ENCODE results near the gene CHST9. TPM values are rescaled to one million over a fixed set of nuclear protein-coding genes. Genes with fewer than 3 reads are reported as not detected.
"Not testable (repeated sequence)": the region's sequence is repeated elsewhere in the genome, so short reads cannot be mapped to it uniquely, and the experiment has no call there.

Gene CHST9
- polyA plus RNA-seq, 2 of the 4 experiments (the other 2 are of a cell fraction) = 0.06 TPM; not detected in 1

DNA sequence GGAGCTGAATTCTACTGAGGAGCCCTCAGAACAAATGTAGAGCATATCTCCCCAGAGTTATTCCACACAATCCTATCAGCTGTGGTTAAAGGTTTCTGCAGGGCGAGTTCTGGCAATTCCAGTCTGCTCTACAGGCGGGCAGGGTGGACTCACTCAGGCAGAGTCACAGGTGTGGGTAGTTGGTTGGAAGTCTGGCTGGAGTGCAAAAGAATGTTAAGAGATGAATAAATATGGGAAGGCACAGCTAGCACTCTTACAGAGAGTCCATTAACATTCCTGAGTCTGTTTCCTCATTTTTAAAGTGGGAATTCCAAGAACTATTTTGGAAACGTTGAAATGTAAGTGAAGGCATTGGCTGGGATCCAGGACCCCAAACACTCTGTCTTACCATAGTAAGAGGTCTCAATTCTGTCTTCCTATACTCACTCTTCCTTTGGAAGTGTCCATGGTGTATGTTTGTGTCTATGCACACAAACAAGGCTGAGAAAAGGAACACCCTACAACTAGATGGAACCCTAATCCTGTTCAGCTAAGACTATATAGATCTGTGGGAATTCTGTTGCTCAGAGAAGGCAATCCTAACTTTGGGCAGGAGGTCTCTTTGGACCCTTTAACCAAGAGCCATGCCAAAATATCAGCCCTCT lies 256.3 kb downstream of the CHST9 start:
- DNase-seq (ENCODE audit: low read depth in 1 of 2, low spot score in 1 of 2) (no peak), ATAC-seq (no peak), FAIRE-seq (no peak)
- TF ChIP-seq HOXA7 (CRISPR knock-in tag; IDR thresholded peaks at IDR 0.05) (no peak), CHD2 (IDR thresholded peaks at IDR 0.05; ENCODE audit: low read length, partially characterized antibody) (no peak), PBX3 (IDR thresholded peaks at IDR 0.05) (no peak), EP300 (IDR thresholded peaks at IDR 0.05) (no peak), MAZ (IDR thresholded peaks at IDR 0.05; ENCODE audit: borderline replicate concordance, low read depth, low read length) (no peak), ZC3H11A (IDR thresholded peaks at IDR 0.05) (no peak), KDM5A (IDR thresholded peaks at IDR 0.05) (no peak), POLR2A (IDR thresholded peaks at IDR 0.05; ENCODE audit: low read length) (no peak), NPAS2 (CRISPR knock-in tag; IDR thresholded peaks at IDR 0.05; ENCODE audit: borderline replicate concordance) (no peak), CEBPB (IDR thresholded peaks at IDR 0.05) (no peak), TP53 (CRISPR knock-in tag; IDR thresholded peaks at IDR 0.05) (no peak), NFE2L2 (conservative IDR thresholded peaks at IDR 0.05; ENCODE audit: low read length) (no peak)
- TF ChIP-seq, protein P1, sequence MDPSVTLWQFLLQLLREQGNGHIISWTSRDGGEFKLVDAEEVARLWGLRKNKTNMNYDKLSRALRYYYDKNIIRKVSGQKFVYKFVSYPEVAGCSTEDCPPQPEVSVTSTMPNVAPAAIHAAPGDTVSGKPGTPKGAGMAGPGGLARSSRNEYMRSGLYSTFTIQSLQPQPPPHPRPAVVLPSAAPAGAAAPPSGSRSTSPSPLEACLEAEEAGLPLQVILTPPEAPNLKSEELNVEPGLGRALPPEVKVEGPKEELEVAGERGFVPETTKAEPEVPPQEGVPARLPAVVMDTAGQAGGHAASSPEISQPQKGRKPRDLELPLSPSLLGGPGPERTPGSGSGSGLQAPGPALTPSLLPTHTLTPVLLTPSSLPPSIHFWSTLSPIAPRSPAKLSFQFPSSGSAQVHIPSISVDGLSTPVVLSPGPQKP (IDR thresholded peaks at IDR 0.05; ENCODE audit: low read depth, low read length) = no peak
- 24% methylated on average over 3 of the region's 3 CpGs for WGBS (ENCODE audit: missing lambda C conversion rate)
- Histone ChIP-seq H3K4me1 (no peaks in the 10 kb centered on the region), H3K4me2 (no peak overlapping the region), H3K27ac (no peak overlapping the region), H3K9me3 (no peaks in the 10 kb centered on the region), H3K4me3 (no peak overlapping the region)
- ChIA-PET CTCF (no interaction called here), POLR2A (no interaction called here)

GRCh38 chr18:26927822-26928221 lies 257.3 kb downstream of the CHST9 start:
- FAIRE-seq; H3K27ac ChIP-seq; H3K4me3 ChIP-seq; DNase-seq (ENCODE audit: low read depth in 1 of 2, low spot score in 1 of 2); POLR2A ChIA-PET; ATAC-seq; CTCF ChIA-PET; H3K4me2 ChIP-seq; H3K4me1 ChIP-seq; H3K9me3 ChIP-seq: not testable (repeated sequence)
- 45% methylated on average over 7 of the region's 8 CpGs for WGBS (ENCODE audit: missing lambda C conversion rate)

DNA sequence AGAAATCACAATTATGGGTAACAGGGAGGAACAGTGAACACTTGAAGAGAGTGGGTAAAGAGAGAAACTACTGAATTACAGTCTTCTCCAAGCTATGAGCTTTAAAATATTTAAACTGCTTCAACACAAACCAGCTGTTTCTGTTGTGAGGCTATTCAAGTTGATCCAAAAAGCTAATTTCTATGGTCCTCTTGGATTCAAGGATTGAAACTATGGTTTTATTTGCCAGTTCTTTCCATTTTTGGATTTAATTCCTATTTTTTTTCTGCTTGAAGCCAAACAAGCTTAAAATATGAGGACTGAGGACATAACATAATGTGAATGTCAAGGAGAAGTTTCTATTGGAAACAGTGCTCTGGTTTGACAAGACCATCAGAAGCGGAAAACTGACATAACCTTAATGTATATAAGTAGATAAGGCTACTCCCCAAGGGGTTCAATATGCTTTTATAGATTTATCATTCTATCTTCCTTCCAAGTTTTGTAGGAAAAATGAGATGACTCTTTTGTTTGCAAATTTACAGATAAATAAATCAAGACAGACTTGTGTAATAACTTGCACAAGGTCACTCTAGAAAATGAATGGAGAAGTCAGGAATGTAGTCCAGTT lies 258.9 kb downstream of the CHST9 start:
- ATAC-seq (no peak), FAIRE-seq (no peak), DNase-seq (ENCODE audit: low read depth in 1 of 2, low spot score in 1 of 2) (no peak)
- WGBS (ENCODE audit: missing lambda C conversion rate) = 23% methylated on average over 1 of the region's 1 CpG
- H3K4me2 ChIP-seq = no peak overlapping the region
- no peaks in the 10 kb centered on the region for H3K9me3 ChIP-seq
- no peaks in the 10 kb centered on the region for H3K4me1 ChIP-seq
- TF ChIP-seq CBX2 (IDR thresholded peaks at IDR 0.05; ENCODE audit: borderline replicate concordance, low read depth) = no peak
- no peak for TF ChIP-seq FOXS1 (CRISPR knock-in tag; IDR thresholded peaks at IDR 0.05)
- TF ChIP-seq HOXB13 (CRISPR knock-in tag; IDR thresholded peaks at IDR 0.05; ENCODE audit: low read depth) = no peak
- TF ChIP-seq BCL3 (IDR thresholded peaks at IDR 0.05) = no peak
- no peak for TF ChIP-seq KDM5A (IDR thresholded peaks at IDR 0.05)
- no peak for TF ChIP-seq POLR2AphosphoS2 (conservative IDR thresholded peaks at IDR 0.05; ENCODE audit: low read length)
- no peak for TF ChIP-seq NR3C1 (IDR thresholded peaks at IDR 0.05)
- TF ChIP-seq CHD4 (IDR thresholded peaks at IDR 0.05; ENCODE audit: borderline replicate concordance) = no peak
- no peak for TF ChIP-seq ZC3H11A (IDR thresholded peaks at IDR 0.05)
- TF ChIP-seq FOSB (CRISPR knock-in tag; IDR thresholded peaks at IDR 0.05) = no peak
- no peak for TF ChIP-seq RAD21 (conservative IDR thresholded peaks at IDR 0.05 in 1 of 2, IDR thresholded peaks at IDR 0.05 in 1 of 2)
- no peak overlapping the region for H3K4me3 ChIP-seq
- H3K27ac ChIP-seq = no peak overlapping the region
- CTCF ChIA-PET = interaction anchor here (1.3 kb wide), 1 partner anchor 10 kb away, joined by 3 read pairs; no protein-coding TSS in a partner anchor
- POLR2A ChIA-PET = no interaction called here

Measured in A549 (cell line).